ENCODE measurements around the gene SLC35F1.

Gene SLC35F1

DNA sequence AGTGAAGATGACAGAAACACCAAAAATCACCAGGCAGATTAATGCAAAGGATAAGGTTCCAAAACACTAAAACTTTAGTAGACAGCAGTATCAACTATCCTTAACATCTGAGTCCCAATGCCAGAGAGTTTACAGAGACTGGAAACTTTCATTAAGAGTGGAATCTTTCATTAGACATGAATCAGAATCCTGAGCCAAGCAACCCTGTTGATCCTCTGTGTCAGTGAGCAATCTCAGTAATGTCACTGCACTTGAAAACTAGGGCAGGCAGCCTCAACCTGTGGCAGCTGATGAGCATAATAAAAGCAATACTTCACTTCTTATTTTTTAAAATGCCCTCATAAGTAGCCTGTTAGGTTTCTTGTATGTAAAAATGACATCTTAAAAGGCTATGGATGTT is 388.3 kb downstream of the SLC35F1 start:
- H2AFZ ChIP-seq (ENCODE audit: low read depth, low read length), result no peak overlapping the region
- H3K4me2 ChIP-seq (ENCODE audit: low read length), result no peak overlapping the region
- H3K9ac ChIP-seq (ENCODE audit: low read length), result no peak overlapping the region
- no peaks in the 10 kb centered on the region for H3K9me3 ChIP-seq (ENCODE audit: insufficient read depth, low read length)
- H3K36me3 ChIP-seq (replicated peaks; ENCODE audit: low read depth, low read length), result no peaks in the 10 kb centered on the region
- TF ChIP-seq EZH2phosphoT487 (IDR thresholded peaks at IDR 0.05; ENCODE audit: low read depth), result no peak
- TF ChIP-seq, protein P1, sequence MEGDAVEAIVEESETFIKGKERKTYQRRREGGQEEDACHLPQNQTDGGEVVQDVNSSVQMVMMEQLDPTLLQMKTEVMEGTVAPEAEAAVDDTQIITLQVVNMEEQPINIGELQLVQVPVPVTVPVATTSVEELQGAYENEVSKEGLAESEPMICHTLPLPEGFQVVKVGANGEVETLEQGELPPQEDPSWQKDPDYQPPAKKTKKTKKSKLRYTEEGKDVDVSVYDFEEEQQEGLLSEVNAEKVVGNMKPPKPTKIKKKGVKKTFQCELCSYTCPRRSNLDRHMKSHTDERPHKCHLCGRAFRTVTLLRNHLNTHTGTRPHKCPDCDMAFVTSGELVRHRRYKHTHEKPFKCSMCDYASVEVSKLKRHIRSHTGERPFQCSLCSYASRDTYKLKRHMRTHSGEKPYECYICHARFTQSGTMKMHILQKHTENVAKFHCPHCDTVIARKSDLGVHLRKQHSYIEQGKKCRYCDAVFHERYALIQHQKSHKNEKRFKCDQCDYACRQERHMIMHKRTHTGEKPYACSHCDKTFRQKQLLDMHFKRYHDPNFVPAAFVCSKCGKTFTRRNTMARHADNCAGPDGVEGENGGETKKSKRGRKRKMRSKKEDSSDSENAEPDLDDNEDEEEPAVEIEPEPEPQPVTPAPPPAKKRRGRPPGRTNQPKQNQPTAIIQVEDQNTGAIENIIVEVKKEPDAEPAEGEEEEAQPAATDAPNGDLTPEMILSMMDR (IDR thresholded peaks at IDR 0.05; ENCODE audit: low read depth, low read length), result no peak
- H3K27ac ChIP-seq (ENCODE audit: low read length), result no peak overlapping the region
- no peaks in the 10 kb centered on the region for H3K27me3 ChIP-seq (ENCODE audit: low read depth, low read length)
- no peaks in the 10 kb centered on the region for H3K4me1 ChIP-seq (ENCODE audit: low read length)
- no peak overlapping the region for H3K4me3 ChIP-seq (ENCODE audit: low read length)
- no peaks in the 10 kb centered on the region for H4K20me1 ChIP-seq (ENCODE audit: insufficient read depth, low read length)
- H3K79me2 ChIP-seq (ENCODE audit: low read length), result no peaks in the 10 kb centered on the region

DNA sequence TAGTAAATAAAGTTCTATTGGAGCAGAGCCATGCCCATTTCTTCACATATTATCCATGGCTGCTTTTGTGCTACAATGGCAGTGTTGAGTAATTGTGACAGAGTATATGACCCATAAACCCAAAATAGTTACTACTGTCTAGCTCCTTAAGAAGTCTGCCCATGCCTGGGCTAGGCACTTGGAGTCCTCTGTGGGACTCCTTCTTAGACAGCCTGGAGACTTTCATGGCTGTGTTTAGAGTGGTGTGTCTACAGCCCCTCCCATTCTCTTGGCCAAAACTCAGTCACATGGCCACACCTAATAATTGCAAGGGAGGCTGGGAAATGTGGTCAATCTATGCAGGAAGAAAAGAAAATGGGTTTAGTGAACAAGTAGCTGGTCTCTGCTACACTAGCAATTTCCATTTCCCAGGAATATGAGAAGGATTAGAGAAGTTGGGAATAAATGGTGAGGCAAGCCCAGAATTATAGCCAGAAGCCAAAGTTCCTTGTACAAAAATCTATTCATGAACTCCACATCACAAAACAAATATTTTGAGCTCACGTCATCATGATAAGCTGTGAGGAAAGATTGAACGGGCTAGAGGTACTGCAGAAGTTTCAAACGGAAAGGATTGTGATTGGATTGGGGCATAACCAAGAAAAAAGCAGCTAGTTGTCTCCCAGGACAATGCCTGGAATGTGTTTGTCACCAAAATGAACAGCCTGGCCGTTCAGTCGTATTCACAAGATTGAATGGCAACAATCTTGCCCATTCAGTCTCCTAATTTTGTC is 389.3 kb downstream of the SLC35F1 start:
- no peak overlapping the region for H3K27ac ChIP-seq (ENCODE audit: low read length)

DNA sequence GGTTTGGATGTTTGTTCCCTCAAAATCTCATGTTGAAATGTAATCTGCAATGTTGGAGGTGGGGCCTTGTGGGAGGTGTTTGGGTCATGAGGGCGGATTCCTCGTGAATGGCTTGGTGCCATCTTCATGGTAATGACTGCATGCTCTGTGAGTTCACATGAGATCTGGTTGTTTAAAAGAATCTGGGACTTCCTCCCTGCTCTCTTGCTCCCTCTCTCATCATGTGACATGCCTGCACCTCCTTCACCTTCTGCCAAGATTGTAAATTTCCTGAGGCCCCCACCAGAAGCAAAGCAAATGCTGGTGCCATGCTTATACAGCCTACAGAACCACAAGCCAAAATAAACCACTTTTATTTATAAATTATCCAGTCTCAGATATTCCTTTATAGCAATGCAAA is 390.8 kb downstream of the SLC35F1 start:
- no peaks in the 10 kb centered on the region for H3K27me3 ChIP-seq (ENCODE audit: low read depth, low read length)
- no peak overlapping the region for H3K27ac ChIP-seq (ENCODE audit: low read length)
- H3K9me3 ChIP-seq (ENCODE audit: insufficient read depth, low read length), result no peaks in the 10 kb centered on the region
- no peak overlapping the region for H3K9ac ChIP-seq (ENCODE audit: low read length)
- no peaks in the 10 kb centered on the region for H3K36me3 ChIP-seq (replicated peaks; ENCODE audit: low read depth, low read length)
- no peak overlapping the region for H2AFZ ChIP-seq (ENCODE audit: low read depth, low read length)
- TF ChIP-seq, protein P1 (IDR thresholded peaks at IDR 0.05; ENCODE audit: low read depth, low read length), result no peak
- TF ChIP-seq EZH2phosphoT487 (IDR thresholded peaks at IDR 0.05; ENCODE audit: low read depth), result no peak
- no peak overlapping the region for H3K4me3 ChIP-seq (ENCODE audit: low read length)
- H4K20me1 ChIP-seq (ENCODE audit: insufficient read depth, low read length), result no peaks in the 10 kb centered on the region
- no peaks in the 10 kb centered on the region for H3K79me2 ChIP-seq (ENCODE audit: low read length)
- H3K4me1 ChIP-seq (ENCODE audit: low read length), result no peaks in the 10 kb centered on the region
- no peak overlapping the region for H3K4me2 ChIP-seq (ENCODE audit: low read length)

More for the DNA sequence above, 389.3 kb downstream of the SLC35F1 start:
- H3K9me3 ChIP-seq (ENCODE audit: insufficient read depth, low read length), result no peaks in the 10 kb centered on the region
- H3K27me3 ChIP-seq (ENCODE audit: low read depth, low read length), result no peaks in the 10 kb centered on the region
- no peaks in the 10 kb centered on the region for H3K4me1 ChIP-seq (ENCODE audit: low read length)
- H3K4me3 ChIP-seq (ENCODE audit: low read length), result no peak overlapping the region
- no peak overlapping the region for H3K9ac ChIP-seq (ENCODE audit: low read length)
- no peak overlapping the region for H2AFZ ChIP-seq (ENCODE audit: low read depth, low read length)
- H4K20me1 ChIP-seq (ENCODE audit: insufficient read depth, low read length), result no peaks in the 10 kb centered on the region
- no peaks in the 10 kb centered on the region for H3K79me2 ChIP-seq (ENCODE audit: low read length)
- H3K36me3 ChIP-seq (replicated peaks; ENCODE audit: low read depth, low read length), result no peaks in the 10 kb centered on the region
- no peak overlapping the region for H3K4me2 ChIP-seq (ENCODE audit: low read length)
- TF ChIP-seq, protein P1 (IDR thresholded peaks at IDR 0.05; ENCODE audit: low read depth, low read length), result no peak
- TF ChIP-seq EZH2phosphoT487 (IDR thresholded peaks at IDR 0.05; ENCODE audit: low read depth), result no peak

DNA sequence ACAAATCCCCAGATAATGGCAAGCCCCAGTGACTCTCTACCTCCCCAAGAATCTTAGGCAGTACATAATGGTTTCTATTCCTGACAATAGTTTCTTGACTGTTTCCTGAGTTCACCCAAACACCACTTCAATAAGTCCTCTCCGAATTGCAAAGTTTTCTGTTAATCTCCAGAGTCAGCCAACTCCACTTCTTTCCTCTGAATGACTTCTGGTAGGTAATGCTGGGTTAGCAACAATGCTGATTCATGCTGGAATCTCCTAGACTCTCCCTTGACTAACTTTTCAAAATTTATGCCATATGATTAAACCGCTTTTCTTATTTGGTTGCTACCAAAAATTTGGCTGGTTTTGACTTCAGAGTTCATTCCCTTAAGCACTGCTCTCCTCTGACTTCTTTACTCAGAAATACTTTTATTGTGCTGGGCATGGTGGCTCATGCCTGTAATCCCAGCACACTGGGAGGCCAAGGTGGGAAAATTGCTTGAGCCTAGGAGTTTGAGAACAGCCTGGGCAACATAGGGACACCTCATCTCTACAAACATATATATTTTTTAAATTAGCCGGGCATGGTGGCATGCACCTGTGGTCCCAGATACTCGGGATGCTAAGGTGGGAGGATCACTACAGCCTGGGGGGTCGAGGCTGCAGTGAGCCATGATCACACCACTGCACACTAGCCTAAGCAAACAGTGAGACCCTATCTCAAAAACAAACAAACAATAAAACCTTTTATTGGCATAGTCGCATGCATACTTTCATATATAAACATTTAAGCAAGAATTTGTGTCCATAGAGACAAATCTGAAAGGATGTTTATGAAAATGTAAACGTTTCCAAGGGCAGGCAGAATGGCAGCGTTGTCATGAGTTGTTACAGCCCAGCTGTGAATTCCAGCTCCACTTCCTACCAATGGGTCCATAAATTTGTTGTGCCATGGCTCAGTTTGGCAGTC is 391.7 kb downstream of the SLC35F1 start:
- H4K20me1 ChIP-seq (ENCODE audit: insufficient read depth, low read length), result no peaks in the 10 kb centered on the region
- H2AFZ ChIP-seq (ENCODE audit: low read depth, low read length), result no peak overlapping the region
- TF ChIP-seq, protein P1 (IDR thresholded peaks at IDR 0.05; ENCODE audit: low read depth, low read length), result no peak
- TF ChIP-seq EZH2phosphoT487 (IDR thresholded peaks at IDR 0.05; ENCODE audit: low read depth), result no peak
- H3K4me1 ChIP-seq (ENCODE audit: low read length), result no peaks in the 10 kb centered on the region
- H3K27ac ChIP-seq (ENCODE audit: low read length), result no peak overlapping the region
- H3K9ac ChIP-seq (ENCODE audit: low read length), result no peak overlapping the region
- H3K9me3 ChIP-seq (ENCODE audit: insufficient read depth, low read length), result no peaks in the 10 kb centered on the region
- H3K79me2 ChIP-seq (ENCODE audit: low read length), result no peaks in the 10 kb centered on the region
- no peaks in the 10 kb centered on the region for H3K36me3 ChIP-seq (replicated peaks; ENCODE audit: low read depth, low read length)
- H3K4me2 ChIP-seq (ENCODE audit: low read length), result no peak overlapping the region
- H3K4me3 ChIP-seq (ENCODE audit: low read length), result no peak overlapping the region
- no peaks in the 10 kb centered on the region for H3K27me3 ChIP-seq (ENCODE audit: low read depth, low read length)
